Upper lobe of left lung (tissue), 6 donors: ENCODE results near the gene MRPS15. TPM values are rescaled to one million over a fixed set of nuclear protein-coding genes. Genes with fewer than 3 reads are reported as not detected.

Experiments
- ATAC-seq, 2 donors: fragments of 200-7000 bp; cut with Tn5 transposase; one replicate each; pipeline ENCODE4 v1.9.1; 2022; ENCODE audit warnings: mild to moderate bottlenecking in 2 of 2, moderate library complexity in 2 of 2; ENCODE audit not compliant: low FRiP score in 2 of 2
- DNase-seq, 2 donors: peaks; one replicate each; pipeline ENCODE4 v3.0.0-alpha.2; 2019 to 2020
- H3K27ac ChIP-seq, 4 donors: fragments of 200-600 bp; sonication (generic); one replicate each; pipeline ENCODE4 v1.5.1; 2016 to 2019
- H3K27me3 ChIP-seq, 4 donors: fragments of 200-600 bp; sonication (generic); one replicate each; pipeline ENCODE4 v1.5.1; 2017 to 2019
- H3K36me3 ChIP-seq, 4 donors: fragments of 200-600 bp; sonication (generic); one replicate each; pipeline ENCODE4 v1.5.1; 2016 to 2019
- H3K4me1 ChIP-seq, 4 donors: fragments of 200-600 bp; sonication (generic); one replicate each; pipeline ENCODE4 v1.5.1; 2018 to 2019
- H3K4me3 ChIP-seq, 4 donors: fragments of 200-600 bp; sonication (generic); one replicate each; pipeline ENCODE4 v1.5.1; 2017 to 2019; ENCODE audit warnings: mild to moderate bottlenecking in 2 of 4, moderate library complexity in 1 of 4
- H3K9me3 ChIP-seq, 4 donors: fragments of 200-600 bp; sonication (generic); one replicate each; pipeline ENCODE4 v1.5.1; 2018 to 2019
- EP300 ChIP-seq, 4 donors: sonication (generic); formaldehyde crosslinking; IDR thresholded peaks; one replicate each; pipeline ENCODE4 v1.5.1; 2017; ENCODE audit warnings: antibody characterized with exemption in 4 of 4, control low read depth in 2 of 4
- POLR2A ChIP-seq, 4 donors: fragments of 450-650 bp; IDR thresholded peaks; one replicate each; pipeline ENCODE4 v1.5.1; 2016 to 2017; ENCODE audit warnings: antibody characterized with exemption in 4 of 4, mild to moderate bottlenecking in 2 of 4
- POLR2AphosphoS5 ChIP-seq, 2 donors: sonication (generic); formaldehyde crosslinking; IDR thresholded peaks; one replicate each; pipeline ENCODE4 v1.5.1; 2017; ENCODE audit warnings: antibody characterized with exemption in 2 of 2
- WGBS, 2 donors: methylation state at CpG; one replicate each; pipeline ENCODE4 v1.1.5; 2017 to 2018; 5-methylcytosine and 5-hydroxymethylcytosine counted together
- total RNA-seq, 6 donors: library from RNA; depleted of rRNA in 4 of 6; stranded (reverse); fragments of >200 nt in 4 of 6; gene quantifications; one replicate each; pipeline versions ENCODE4 v1.1.0 to v1.2.1, GENCODE V29; 2016 to 2021
- TF ChIP-seq, protein P1 (sequence below), 6 experiments: fragments of 450-650 bp in 4 of 6; fragments of 200-600 bp in 2 of 6; sonication (generic) in 2 of 6; IDR thresholded peaks; one replicate each; pipeline ENCODE4 v1.5.1; 2016 to 2019; ENCODE audit warnings: antibody characterized with exemption in 6 of 6
- donor health status: DM: no; HTN: no; CAD: no; lungs with moderate emphysema.
- donor health status: DM: no; HTN: yes; CAD: no; lungs with severe emphysema.

Gene MRPS15
- total RNA-seq, 6 donors from 2014 or later, result 43.0 to 83.6 (median 66.1) TPM

DNA sequence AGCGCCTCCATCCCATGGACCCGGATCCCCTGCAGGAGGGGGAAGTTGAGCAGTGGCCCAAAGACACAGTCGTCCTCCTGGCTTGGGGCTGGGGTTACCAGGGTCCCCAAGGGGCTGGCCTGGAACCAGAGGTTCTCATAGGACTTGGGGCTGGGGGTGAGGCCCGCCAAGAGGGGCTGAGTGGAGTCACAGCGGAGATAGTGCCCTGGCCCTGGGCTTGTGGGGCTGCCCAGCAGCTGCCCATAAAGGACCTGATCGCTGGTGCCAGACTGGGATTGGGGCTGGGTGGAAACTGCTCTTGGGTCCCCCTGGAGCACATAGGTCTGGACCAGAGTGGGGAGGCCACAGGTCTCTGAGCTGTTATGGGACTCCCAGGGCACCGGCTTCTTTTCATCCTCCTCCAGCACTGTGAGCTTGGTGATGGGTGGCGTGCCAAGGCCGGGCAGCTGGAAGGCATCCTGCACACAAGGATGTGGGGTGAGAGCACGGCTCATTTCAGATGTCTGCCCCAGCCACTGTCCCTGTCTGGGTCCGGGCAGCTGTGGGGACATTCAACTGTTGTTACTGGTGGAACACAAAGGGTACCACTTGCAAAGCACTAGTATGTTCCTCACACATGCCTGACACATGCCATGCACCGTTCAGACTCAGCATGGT is 2.3 kb upstream of the MRPS15 start:
- 79 to 98% methylated on average over 4 to 12 of the region's 12 CpGs for WGBS, 2 donors
- Histone ChIP-seq H3K27me3 (no peaks in the 10 kb centered on the region), H3K36me3 (peaks cover 0 to 21% (median 7%) of the 10 kb centered on the region in 4 donors), H3K4me3 (no peak overlapping the region), H3K9me3 (no peaks in the 10 kb centered on the region), H3K4me1 (peaks cover 20 to 40% (median 24%) of the 10 kb centered on the region in 4 donors), H3K27ac (peak overlapping the region in 1 of 4 donors; percentile 94)
- TF ChIP-seq EP300 (IDR thresholded peaks at IDR 0.05) (no peak), POLR2A (IDR thresholded peaks at IDR 0.05) (no peak), POLR2AphosphoS5 (IDR thresholded peaks at IDR 0.05) (no peak)
- TF ChIP-seq, protein P1, sequence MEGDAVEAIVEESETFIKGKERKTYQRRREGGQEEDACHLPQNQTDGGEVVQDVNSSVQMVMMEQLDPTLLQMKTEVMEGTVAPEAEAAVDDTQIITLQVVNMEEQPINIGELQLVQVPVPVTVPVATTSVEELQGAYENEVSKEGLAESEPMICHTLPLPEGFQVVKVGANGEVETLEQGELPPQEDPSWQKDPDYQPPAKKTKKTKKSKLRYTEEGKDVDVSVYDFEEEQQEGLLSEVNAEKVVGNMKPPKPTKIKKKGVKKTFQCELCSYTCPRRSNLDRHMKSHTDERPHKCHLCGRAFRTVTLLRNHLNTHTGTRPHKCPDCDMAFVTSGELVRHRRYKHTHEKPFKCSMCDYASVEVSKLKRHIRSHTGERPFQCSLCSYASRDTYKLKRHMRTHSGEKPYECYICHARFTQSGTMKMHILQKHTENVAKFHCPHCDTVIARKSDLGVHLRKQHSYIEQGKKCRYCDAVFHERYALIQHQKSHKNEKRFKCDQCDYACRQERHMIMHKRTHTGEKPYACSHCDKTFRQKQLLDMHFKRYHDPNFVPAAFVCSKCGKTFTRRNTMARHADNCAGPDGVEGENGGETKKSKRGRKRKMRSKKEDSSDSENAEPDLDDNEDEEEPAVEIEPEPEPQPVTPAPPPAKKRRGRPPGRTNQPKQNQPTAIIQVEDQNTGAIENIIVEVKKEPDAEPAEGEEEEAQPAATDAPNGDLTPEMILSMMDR (IDR thresholded peaks at IDR 0.05), result no peak
- ATAC-seq (no peak), DNase-seq (peak in 1 of 2 donors; percentile 20)

DNA sequence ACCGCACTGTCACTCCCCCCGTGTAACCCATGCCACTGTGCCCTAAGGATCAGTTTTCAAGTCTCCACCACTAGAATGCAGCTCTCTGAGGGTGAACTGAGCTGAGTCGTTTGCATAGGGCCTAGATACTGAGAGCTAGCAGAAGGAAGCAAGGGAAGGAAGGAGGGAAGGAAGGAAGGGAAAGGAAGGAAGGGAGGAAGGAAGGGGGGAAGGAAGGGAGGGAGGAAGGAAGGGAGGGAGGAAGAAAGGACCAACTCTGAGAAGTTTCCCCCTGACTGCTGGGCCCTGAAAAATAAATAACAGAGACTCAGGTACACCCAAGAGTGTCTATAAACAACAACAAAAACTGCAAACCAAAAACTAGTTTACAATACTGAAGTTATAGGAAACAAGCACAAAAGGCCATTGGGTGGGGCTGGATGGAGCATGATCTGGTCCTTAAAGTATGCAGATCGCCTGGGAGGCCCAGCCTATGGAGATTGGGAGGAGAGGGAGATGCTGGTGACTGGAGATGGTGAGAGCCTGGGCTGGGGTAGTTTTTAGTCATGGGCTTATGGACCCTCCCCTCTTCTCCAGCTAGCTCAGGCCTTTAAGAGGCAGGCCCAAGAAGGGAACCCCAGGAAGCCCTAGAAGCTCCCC is 1.7 kb upstream of the MRPS15 start:
- no peaks in the 10 kb centered on the region for H3K9me3 ChIP-seq
- H3K36me3 ChIP-seq, result peaks cover 4 to 28% (median 13%) of the 10 kb centered on the region in 4 donors
- ATAC-seq, result no peak
- H3K4me3 ChIP-seq, result no peak overlapping the region
- 65 to 70% methylated on average over 4 of the region's 4 CpGs for WGBS, 2 donors
- H3K4me1 ChIP-seq, result peaks cover 20 to 40% (median 24%) of the 10 kb centered on the region in 4 donors
- no peak for TF ChIP-seq POLR2AphosphoS5 (IDR thresholded peaks at IDR 0.05)
- no peak for TF ChIP-seq POLR2A (IDR thresholded peaks at IDR 0.05)
- TF ChIP-seq, protein P1 (IDR thresholded peaks at IDR 0.05), result no peak
- TF ChIP-seq EP300 (IDR thresholded peaks at IDR 0.05), result no peak
- DNase-seq, result peak in 1 of 2 donors; percentile 20
- H3K27ac ChIP-seq, result peak overlapping the region in 2 of 4 donors; percentile 92 to 94
- no peaks in the 10 kb centered on the region for H3K27me3 ChIP-seq

- Histone ChIP-seq H3K36me3 (peaks cover 4 to 38% (median 23%) of the 10 kb centered on the region in 4 donors), H3K27ac (peak overlapping the region; percentile 92 to 95 (median 94)), H3K4me1 (peaks cover 20 to 40% (median 24%) of the 10 kb centered on the region in 4 donors), H3K4me3 (peak overlapping the region in 3 of 4 donors; percentile 64 to 99 (median 98)), H3K27me3 (no peaks in the 10 kb centered on the region), H3K9me3 (no peaks in the 10 kb centered on the region)
- DNase-seq (no peak), ATAC-seq (peak; percentile 61 to 70)
- TF ChIP-seq POLR2AphosphoS5 (IDR thresholded peaks at IDR 0.05) (no peak), EP300 (IDR thresholded peaks at IDR 0.05) (no peak), POLR2A (IDR thresholded peaks at IDR 0.05) (no peak)
- TF ChIP-seq, protein P1 (IDR thresholded peaks at IDR 0.05), result no peak
- WGBS, 2 donors, result 31 to 35% methylated on average over 13 of the region's 13 CpGs
Observed at GRCh38 chr1:36464605-36465393, 615 bp upstream of the MRPS15 start.

DNA sequence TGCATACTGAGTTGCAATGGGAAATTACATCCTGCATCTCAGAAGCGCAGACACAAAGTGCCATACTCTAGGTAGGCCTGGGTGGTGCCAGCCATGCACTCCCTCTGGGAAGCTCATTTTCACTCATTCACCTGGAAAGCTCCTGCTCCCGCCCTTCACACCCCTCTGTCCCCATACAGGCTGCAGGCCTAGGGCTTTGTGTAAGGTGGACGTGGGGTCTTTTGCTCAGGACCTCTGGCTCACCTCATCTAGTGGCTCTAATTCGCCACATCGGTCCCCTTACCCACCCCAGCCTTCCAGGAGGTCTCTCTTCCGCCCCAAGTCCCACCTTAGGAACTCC is 751 bp downstream of the MRPS15 start:
- Histone ChIP-seq H3K27me3 (no peaks in the 10 kb centered on the region), H3K4me1 (peaks cover 24 to 43% (median 28%) of the 10 kb centered on the region in 4 donors), H3K27ac (peak overlapping the region; percentile 92 to 95 (median 94)), H3K9me3 (no peaks in the 10 kb centered on the region), H3K4me3 (peak overlapping the region; percentile 64 to 99 (median 93)), H3K36me3 (peaks cover 4 to 47% (median 28%) of the 10 kb centered on the region in 4 donors)
- ATAC-seq (no peak), DNase-seq (no peak)
- WGBS, 2 donors, result 20 to 28% methylated on average over 6 of the region's 6 CpGs
- TF ChIP-seq POLR2A (IDR thresholded peaks at IDR 0.05) (no peak), POLR2AphosphoS5 (IDR thresholded peaks at IDR 0.05) (no peak), EP300 (IDR thresholded peaks at IDR 0.05) (no peak)
- TF ChIP-seq, protein P1 (IDR thresholded peaks at IDR 0.05), result no peak
